ENCODE data around the gene GUCY1A2. TPM values are rescaled to one million over a fixed set of nuclear protein-coding genes. Genes with fewer than 3 reads are reported as not detected.
"Not testable (repeated sequence)": the region's sequence is repeated elsewhere in the genome, so short reads cannot be mapped to it uniquely, and the experiment has no call there.

The GUCY1A2 gene
- total RNA-seq, 2 donors from 2014 or later, result 0.13 TPM; not detected in 1

DNA sequence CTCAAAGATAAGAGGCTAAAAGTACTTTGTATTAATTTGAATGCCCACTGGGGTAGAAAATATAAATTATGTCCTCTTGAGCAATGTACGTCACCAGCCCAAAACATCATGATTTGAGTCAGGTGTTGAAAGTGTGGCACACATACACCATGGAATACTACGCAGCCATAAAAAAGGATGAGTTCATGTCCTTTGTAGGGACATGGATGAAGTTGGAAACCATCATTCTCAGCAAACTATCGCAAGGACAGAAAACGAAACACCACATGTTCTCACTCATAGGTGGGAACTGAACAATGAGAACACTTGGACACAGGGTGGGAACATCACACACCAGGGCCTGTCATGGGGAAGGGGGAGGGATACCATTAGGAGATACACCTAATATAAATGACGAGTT lies 134.6 kb downstream of the GUCY1A2 start:
- H3K4me1 Mint-ChIP-seq; ATAC-seq; H3K27ac Mint-ChIP-seq; H3K4me3 Mint-ChIP-seq; H3K36me3 Mint-ChIP-seq (ENCODE audit: low read depth); DNase-seq; H3K9me3 ChIP-seq (ENCODE audit: control insufficient read depth, low read length, poor library complexity, severe bottlenecking); H3K27me3 Mint-ChIP-seq: not testable (repeated sequence)

DNA sequence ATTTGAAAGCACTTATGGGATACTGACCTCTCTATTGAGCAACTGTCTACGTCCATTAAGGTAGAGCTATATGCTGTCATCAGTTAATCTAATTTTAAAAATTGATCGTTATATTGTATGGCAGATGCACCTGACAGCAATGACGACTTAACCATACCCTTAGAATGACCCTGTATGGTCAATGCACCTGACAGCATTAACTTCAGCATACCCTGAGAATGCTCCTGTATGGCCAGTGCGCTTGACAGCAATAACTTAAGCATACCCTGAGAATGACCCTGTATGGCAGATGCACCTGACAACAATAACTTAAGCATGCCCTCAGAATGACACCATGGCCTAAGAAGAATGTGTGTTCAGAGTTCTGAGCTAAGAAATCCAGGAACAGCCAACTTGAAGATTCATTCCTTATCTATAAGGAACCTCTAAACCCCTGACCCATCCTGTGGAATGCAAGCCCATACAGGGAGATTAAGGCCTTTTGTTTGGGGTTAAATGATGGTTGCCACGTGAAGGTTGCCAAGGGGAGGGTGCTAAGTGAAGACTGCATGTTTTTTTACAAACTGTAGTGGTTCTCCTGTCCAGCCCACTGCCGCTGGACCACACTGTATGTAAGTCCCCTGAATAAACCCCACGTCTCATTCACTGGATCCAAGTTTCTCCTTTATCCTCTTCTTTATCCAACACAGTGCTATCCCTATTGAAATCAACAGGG lies 138.3 kb downstream of the GUCY1A2 start:
- Mint-ChIP-seq H3K4me1 (no peaks in the 10 kb centered on the region), H3K4me3 (no peak overlapping the region), H3K27ac (no peak overlapping the region), H3K36me3 (ENCODE audit: low read depth) (no peaks in the 10 kb centered on the region), H3K27me3 (no peaks in the 10 kb centered on the region)
- no peaks in the 10 kb centered on the region for H3K9me3 ChIP-seq (ENCODE audit: control insufficient read depth, low read length, poor library complexity, severe bottlenecking)
- DNase-seq (no peak), ATAC-seq (no peak)

DNA sequence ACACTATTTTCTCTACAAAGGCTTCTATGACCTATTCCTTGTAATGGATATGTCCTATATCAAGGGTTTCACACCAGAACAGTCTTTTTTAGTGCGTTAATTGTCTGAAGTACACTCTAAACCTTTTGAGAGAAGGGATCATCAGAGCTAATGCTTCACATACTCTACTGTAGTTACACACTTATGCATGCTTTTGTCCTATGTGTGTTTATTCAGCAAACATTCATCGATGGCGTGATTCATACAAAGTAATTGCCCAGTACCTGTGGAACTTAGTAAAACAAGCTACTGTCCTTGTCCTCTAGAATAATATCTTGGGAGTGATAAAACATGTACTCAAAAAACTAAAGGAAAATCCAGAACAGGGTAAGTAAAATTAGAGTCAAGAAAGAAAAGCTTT lies 139.2 kb downstream of the GUCY1A2 start:
- no peak for ATAC-seq
- H3K9me3 ChIP-seq (ENCODE audit: control insufficient read depth, low read length, poor library complexity, severe bottlenecking), result no peaks in the 10 kb centered on the region
- DNase-seq, result no peak
- no peaks in the 10 kb centered on the region for H3K4me1 Mint-ChIP-seq
- no peak overlapping the region for H3K27ac Mint-ChIP-seq
- H3K4me3 Mint-ChIP-seq, result no peak overlapping the region
- H3K27me3 Mint-ChIP-seq, result no peaks in the 10 kb centered on the region
- no peaks in the 10 kb centered on the region for H3K36me3 Mint-ChIP-seq (ENCODE audit: low read depth)

DNA sequence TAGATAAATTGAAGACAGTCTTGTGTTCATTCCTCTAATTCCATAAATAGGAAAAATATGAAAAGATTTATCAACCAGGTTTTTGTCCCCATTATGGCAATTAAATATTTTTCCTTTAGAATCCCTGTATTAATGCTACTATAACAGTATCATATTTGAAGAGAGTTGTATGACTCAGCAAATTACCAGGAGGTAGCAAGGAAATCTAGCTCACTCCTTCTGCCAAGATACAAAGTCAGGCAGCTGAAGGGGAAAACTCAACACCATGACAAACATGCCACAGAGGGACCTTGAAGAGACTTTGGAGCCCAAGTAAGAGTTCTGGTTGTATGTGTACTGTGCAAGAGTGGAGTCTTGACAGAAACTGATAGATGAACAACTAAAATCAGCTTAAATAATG lies 143.3 kb downstream of the GUCY1A2 start:
- Mint-ChIP-seq H3K27ac (no peak overlapping the region), H3K36me3 (ENCODE audit: low read depth) (no peaks in the 10 kb centered on the region), H3K27me3 (no peaks in the 10 kb centered on the region), H3K4me3 (no peak overlapping the region), H3K4me1 (no peaks in the 10 kb centered on the region)
- DNase-seq (no peak), ATAC-seq (no peak)
- H3K9me3 ChIP-seq (ENCODE audit: control insufficient read depth, low read length, poor library complexity, severe bottlenecking), result no peaks in the 10 kb centered on the region

- H3K4me1 Mint-ChIP-seq, result no peaks in the 10 kb centered on the region
- H3K27ac Mint-ChIP-seq, result no peak overlapping the region
- DNase-seq (no peak), ATAC-seq (no peak)
- H3K36me3 Mint-ChIP-seq (ENCODE audit: low read depth), result no peaks in the 10 kb centered on the region
- no peaks in the 10 kb centered on the region for H3K27me3 Mint-ChIP-seq
- no peak overlapping the region for H3K4me3 Mint-ChIP-seq
- H3K9me3 ChIP-seq (ENCODE audit: control insufficient read depth, low read length, poor library complexity, severe bottlenecking), result no peaks in the 10 kb centered on the region
Measured at GRCh38 chr11:106872246-106872645, 146.0 kb downstream of the GUCY1A2 start.

GRCh38 chr11:106858200-106858599 lies 160.1 kb downstream of the GUCY1A2 start:
- no peak for ATAC-seq
- H3K27ac Mint-ChIP-seq, result no peak overlapping the region
- no peaks in the 10 kb centered on the region for H3K36me3 Mint-ChIP-seq (ENCODE audit: low read depth)
- no peak overlapping the region for H3K4me3 Mint-ChIP-seq
- H3K27me3 Mint-ChIP-seq, result no peaks in the 10 kb centered on the region
- no peak for DNase-seq
- no peaks in the 10 kb centered on the region for H3K9me3 ChIP-seq (ENCODE audit: control insufficient read depth, low read length, poor library complexity, severe bottlenecking)
- H3K4me1 Mint-ChIP-seq, result no peaks in the 10 kb centered on the region

DNA sequence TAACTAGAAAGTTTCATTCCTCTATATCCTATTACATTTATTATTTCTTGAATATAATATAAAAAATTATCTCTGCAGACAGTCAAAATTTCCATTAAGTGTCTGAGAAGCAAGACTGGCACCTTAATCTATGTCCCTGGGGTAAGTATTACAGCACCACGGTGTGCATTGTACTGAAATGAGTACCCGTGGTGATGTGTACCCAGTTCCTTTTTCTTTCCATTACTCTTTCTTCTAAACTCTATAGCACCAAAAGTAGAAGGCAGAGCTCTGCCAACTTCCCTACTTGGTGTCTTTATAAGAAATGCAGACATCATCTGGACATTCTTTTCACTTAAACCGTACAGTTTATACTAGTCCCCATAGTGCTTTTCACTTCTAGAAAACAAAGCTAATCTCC lies 161.7 kb downstream of the GUCY1A2 start:
- DNase-seq, result no peak
- Mint-ChIP-seq H3K4me3 (no peak overlapping the region), H3K27me3 (no peaks in the 10 kb centered on the region), H3K27ac (no peak overlapping the region), H3K36me3 (ENCODE audit: low read depth) (no peaks in the 10 kb centered on the region), H3K4me1 (no peaks in the 10 kb centered on the region)
- ATAC-seq, result no peak
- no peaks in the 10 kb centered on the region for H3K9me3 ChIP-seq (ENCODE audit: control insufficient read depth, low read length, poor library complexity, severe bottlenecking)

DNA sequence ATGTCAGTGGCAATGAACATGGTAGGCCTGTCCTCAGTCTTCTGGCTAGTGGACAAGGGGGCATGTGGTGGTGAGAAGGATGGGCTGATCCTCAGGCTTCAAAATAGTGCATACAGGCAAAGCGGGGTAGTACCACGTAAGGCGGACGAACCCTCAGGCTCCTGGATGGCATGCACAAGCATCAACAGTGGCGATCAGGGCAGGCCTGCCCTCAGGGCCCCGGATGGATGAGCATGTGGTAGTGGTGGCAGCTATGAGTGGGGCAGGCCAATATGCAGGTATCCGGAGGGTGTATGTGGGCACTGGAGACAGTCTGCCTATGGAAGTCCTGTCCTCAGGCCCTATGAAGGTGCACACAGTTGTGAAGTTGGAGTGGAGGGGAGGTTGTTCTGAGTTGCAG lies 163.8 kb downstream of the GUCY1A2 start:
- no peaks in the 10 kb centered on the region for H3K4me1 Mint-ChIP-seq
- H3K27ac Mint-ChIP-seq, result no peak overlapping the region
- H3K9me3 ChIP-seq (ENCODE audit: control insufficient read depth, low read length, poor library complexity, severe bottlenecking), result no peaks in the 10 kb centered on the region
- no peak overlapping the region for H3K4me3 Mint-ChIP-seq
- ATAC-seq (no peak), DNase-seq (no peak)
- no peaks in the 10 kb centered on the region for H3K27me3 Mint-ChIP-seq
- no peaks in the 10 kb centered on the region for H3K36me3 Mint-ChIP-seq (ENCODE audit: low read depth)

GRCh38 chr11:106853850-106854401 lies 164.3 kb downstream of the GUCY1A2 start:
- H3K4me1 Mint-ChIP-seq, result no peaks in the 10 kb centered on the region
- H3K36me3 Mint-ChIP-seq (ENCODE audit: low read depth), result no peaks in the 10 kb centered on the region
- H3K27ac Mint-ChIP-seq, result no peak overlapping the region
- H3K27me3 Mint-ChIP-seq, result no peaks in the 10 kb centered on the region
- DNase-seq, result no peak
- no peaks in the 10 kb centered on the region for H3K9me3 ChIP-seq (ENCODE audit: control insufficient read depth, low read length, poor library complexity, severe bottlenecking)
- ATAC-seq, result no peak
- H3K4me3 Mint-ChIP-seq, result no peak overlapping the region

GRCh38 chr11:106852779-106853178 lies 165.5 kb downstream of the GUCY1A2 start:
- Mint-ChIP-seq H3K4me1 (no peaks in the 10 kb centered on the region), H3K4me3 (no peak overlapping the region), H3K27me3 (no peaks in the 10 kb centered on the region), H3K27ac (no peak overlapping the region), H3K36me3 (ENCODE audit: low read depth) (no peaks in the 10 kb centered on the region)
- no peaks in the 10 kb centered on the region for H3K9me3 ChIP-seq (ENCODE audit: control insufficient read depth, low read length, poor library complexity, severe bottlenecking)
- ATAC-seq, result no peak
- no peak for DNase-seq

GRCh38 chr11:106848526-106848925 lies 169.8 kb downstream of the GUCY1A2 start:
- H3K36me3 Mint-ChIP-seq (ENCODE audit: low read depth), result no peaks in the 10 kb centered on the region
- H3K4me3 Mint-ChIP-seq, result no peak overlapping the region
- no peaks in the 10 kb centered on the region for H3K27me3 Mint-ChIP-seq
- H3K27ac Mint-ChIP-seq, result no peak overlapping the region
- H3K9me3 ChIP-seq (ENCODE audit: control insufficient read depth, low read length, poor library complexity, severe bottlenecking), result no peaks in the 10 kb centered on the region
- ATAC-seq (no peak), DNase-seq (no peak)
- no peaks in the 10 kb centered on the region for H3K4me1 Mint-ChIP-seq

DNA sequence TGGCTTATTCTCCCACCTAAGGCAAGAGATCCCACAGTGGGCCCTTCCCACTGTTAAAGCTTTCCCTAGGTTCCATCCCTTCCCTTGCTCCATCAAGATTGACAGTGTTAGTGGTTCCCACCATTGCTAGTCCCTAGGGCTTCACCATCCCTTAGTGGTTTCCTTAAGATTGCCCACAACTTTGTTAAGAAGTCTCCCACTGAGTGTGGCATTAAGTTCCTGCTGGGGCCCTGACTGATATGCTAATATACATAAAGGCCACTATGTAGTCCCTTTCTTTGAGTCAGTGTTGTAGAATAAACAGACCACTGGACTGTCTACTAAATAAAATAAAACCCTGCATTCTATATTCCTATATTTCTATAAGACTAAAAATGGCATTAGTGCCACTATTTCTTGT lies 176.1 kb downstream of the GUCY1A2 start:
- H3K27ac Mint-ChIP-seq, result no peak overlapping the region
- H3K4me3 Mint-ChIP-seq, result no peak overlapping the region
- ATAC-seq (no peak), DNase-seq (no peak)
- H3K36me3 Mint-ChIP-seq (ENCODE audit: low read depth), result no peaks in the 10 kb centered on the region
- H3K9me3 ChIP-seq (ENCODE audit: control insufficient read depth, low read length, poor library complexity, severe bottlenecking), result no peaks in the 10 kb centered on the region
- no peaks in the 10 kb centered on the region for H3K4me1 Mint-ChIP-seq
- H3K27me3 Mint-ChIP-seq, result no peaks in the 10 kb centered on the region

GRCh38 chr11:106840947-106841346 lies 177.3 kb downstream of the GUCY1A2 start:
- no peak overlapping the region for H3K27ac Mint-ChIP-seq
- H3K4me1 Mint-ChIP-seq, result no peaks in the 10 kb centered on the region
- H3K9me3 ChIP-seq (ENCODE audit: control insufficient read depth, low read length, poor library complexity, severe bottlenecking), result no peaks in the 10 kb centered on the region
- no peak overlapping the region for H3K4me3 Mint-ChIP-seq
- DNase-seq (no peak), ATAC-seq (no peak)
- no peaks in the 10 kb centered on the region for H3K27me3 Mint-ChIP-seq
- H3K36me3 Mint-ChIP-seq (ENCODE audit: low read depth), result no peaks in the 10 kb centered on the region

- H3K4me1 Mint-ChIP-seq, result no peaks in the 10 kb centered on the region
- no peak overlapping the region for H3K27ac Mint-ChIP-seq
- no peaks in the 10 kb centered on the region for H3K36me3 Mint-ChIP-seq (ENCODE audit: low read depth)
- no peaks in the 10 kb centered on the region for H3K9me3 ChIP-seq (ENCODE audit: control insufficient read depth, low read length, poor library complexity, severe bottlenecking)
- no peaks in the 10 kb centered on the region for H3K27me3 Mint-ChIP-seq
- DNase-seq (no peak), ATAC-seq (no peak)
- no peak overlapping the region for H3K4me3 Mint-ChIP-seq
Measured at GRCh38 chr11:106840146-106840545, 178.1 kb downstream of the GUCY1A2 start.

Data from T-helper 17 cell (primary cell).